PC-9 (cell line): Measurements from ENCODE around the gene PCSK5. TPM values are rescaled to one million over a fixed set of nuclear protein-coding genes. Genes with fewer than 3 reads are reported as not detected.
A peak's percentile ranks its signal among the peaks of the same experiment; 100 is the strongest.

Experiments
- BruUV-seq: library from RNA; stranded (reverse); fragments of 400-500 nt; replicated peaks from 2 replicates; lab custom pipeline; 2021; lab: Mats Ljungman, UMichigan
- CTCF ChIA-PET: fragments of 300-600 bp; sonication (Branson Sonifier 250); formaldehyde crosslinking; loops from one replicate; lab custom pipeline; 2022; ENCODE audit warnings: antibody characterized with exemption; lab: Charles Lee
- POLR2A ChIA-PET: fragments of 300-600 bp; sonication (Branson Sonifier 250); formaldehyde crosslinking; loops from one replicate; lab custom pipeline; 2022; ENCODE audit warnings: antibody characterized with exemption; ENCODE audit not compliant: unreplicated experiment; lab: Charles Lee
- DNase-seq, 2 experiments: peaks; one replicate each; pipeline versions ENCODE4 v3.0.0 to v3.0.0-alpha.2; 2015 to 2022; ENCODE audit warnings: mixed read lengths in 1 of 2
- H2AFZ ChIP-seq: fragments of 200-600 bp; sonication (generic); 2 replicates; pipeline ENCODE4 v1.8.1; 2017; ENCODE audit warnings: antibody characterized with exemption
- H3F3A ChIP-seq: fragments of 200-600 bp; sonication (generic); 2 replicates; pipeline ENCODE4 v1.8.1; 2017; ENCODE audit warnings: antibody characterized with exemption, mild to moderate bottlenecking, low read depth; ENCODE audit not compliant: insufficient read depth
- H3K27ac ChIP-seq: fragments of 200-600 bp; sonication (generic); 2 replicates; pipeline ENCODE4 v1.6.1; 2016; ENCODE audit warnings: mixed run types
- H3K27me3 ChIP-seq: fragments of 200-600 bp; sonication (generic); 2 replicates; pipeline ENCODE4 v1.6.1; 2016; ENCODE audit warnings: low read depth, mixed run types; ENCODE audit not compliant: insufficient read depth
- H3K36me3 ChIP-seq: fragments of 200-600 bp; sonication (generic); 2 replicates; pipeline ENCODE4 v1.6.1; 2016; ENCODE audit warnings: low read depth, mixed run types
- H3K4me1 ChIP-seq: fragments of 200-600 bp; sonication (generic); replicated peaks from 2 replicates; pipeline ENCODE4 v1.6.1; 2016; ENCODE audit warnings: mixed run types; ENCODE audit not compliant: insufficient read depth
- H3K4me2 ChIP-seq: fragments of 200-600 bp; sonication (generic); 2 replicates; pipeline ENCODE4 v1.6.1; 2017; ENCODE audit warnings: mixed run types
- H3K4me3 ChIP-seq: fragments of 200-600 bp; sonication (generic); 2 replicates; pipeline ENCODE4 v1.6.1; 2016; ENCODE audit warnings: mixed run types
- H3K79me2 ChIP-seq: fragments of 200-600 bp; sonication (generic); 2 replicates; pipeline ENCODE4 v1.6.1; 2017; ENCODE audit warnings: low read depth, mixed run types
- H3K9me2 ChIP-seq: fragments of 200-600 bp; sonication (generic); 2 replicates; pipeline ENCODE4 v1.8.1; 2017; ENCODE audit warnings: mild to moderate bottlenecking; ENCODE audit not compliant: insufficient read depth
- H3K9me3 ChIP-seq: fragments of 200-600 bp; sonication (generic); 2 replicates; pipeline ENCODE4 v1.8.1; 2016; ENCODE audit warnings: low read depth; ENCODE audit not compliant: insufficient read depth
- H4K20me1 ChIP-seq: fragments of 200-600 bp; sonication (generic); 2 replicates; pipeline ENCODE4 v1.8.1; 2017; ENCODE audit not compliant: insufficient read depth
- CTCF ChIP-seq: fragments of 200-600 bp; sonication (generic); conservative IDR thresholded peaks from 2 replicates; pipeline ENCODE4 v1.6.1; 2017; ENCODE audit warnings: mixed run types, antibody characterized with exemption, mild to moderate bottlenecking, moderate library complexity
- EZH2 ChIP-seq: fragments of 200-600 bp; sonication (generic); IDR thresholded peaks from 2 replicates; pipeline ENCODE4 v1.8.0; 2017; ENCODE audit warnings: antibody characterized with exemption, low read depth
- intact Hi-C: fragments of 100-400 bp; cut with micrococcal nuclease; formaldehyde crosslinking; loops from one replicate; pipeline ENCODE4 v1.10.0; 2022; ENCODE audit not compliant: unreplicated experiment
- total RNA-seq: library from RNA; stranded (reverse); gene quantifications from 2 replicates; pipeline ENCODE4 v1.2.3, GENCODE V29; 2021

The PCSK5 gene
- total RNA-seq, 1 experiment from 2014 or later: 8.2 TPM

- Histone ChIP-seq H3K79me2 (no peaks in the 10 kb centered on the region), H3K27ac (no peak overlapping the region), H4K20me1 (no peaks in the 10 kb centered on the region), H3K4me3 (no peak overlapping the region), H3F3A (no peaks in the 10 kb centered on the region; the same call in 1 of the 2 replicates), H3K9me2 (no peaks in the 10 kb centered on the region), H3K36me3 (no peaks in the 10 kb centered on the region), H3K9me3 (no peaks in the 10 kb centered on the region), H3K4me1 (no peaks in the 10 kb centered on the region), H2AFZ (no peak overlapping the region), H3K4me2 (no peak overlapping the region), H3K27me3 (no peaks in the 10 kb centered on the region)
- ChIA-PET CTCF (interaction anchor here (0.6 kb wide), 1 partner anchor 950 kb away, joined by 3 read pairs; no protein-coding TSS in a partner anchor), POLR2A (no interaction called here)
- no peak for TF ChIP-seq CTCF
- TF ChIP-seq EZH2: no peak
- DNase-seq: no peak
- intact Hi-C loops: no loop called here
- no TSS peak for BruUV-seq
Observed at GRCh38 chr9:75852746-75853145, 37.7 kb upstream of the PCSK5 start.

- Histone ChIP-seq H3K4me2 (no peak overlapping the region), H3K27ac (no peak overlapping the region), H3K4me3 (no peak overlapping the region), H3K27me3 (no peaks in the 10 kb centered on the region), H2AFZ (no peak overlapping the region), H3K9me2 (no peaks in the 10 kb centered on the region), H3K9me3 (no peaks in the 10 kb centered on the region), H3K79me2 (no peaks in the 10 kb centered on the region), H4K20me1 (no peaks in the 10 kb centered on the region), H3F3A (no peaks in the 10 kb centered on the region; the same call in 1 of the 2 replicates), H3K36me3 (no peaks in the 10 kb centered on the region), H3K4me1 (no peaks in the 10 kb centered on the region)
- POLR2A ChIA-PET: no interaction called here
- intact Hi-C loops: no loop called here
- TF ChIP-seq CTCF: peak; percentile 55; the same call in 1 of the 2 replicates
- TF ChIP-seq EZH2: no peak
- CTCF ChIA-PET: interaction anchor here (0.6 kb wide), 1 partner anchor 398 kb away, joined by 3 read pairs; no protein-coding TSS in a partner anchor
- no peak for DNase-seq
- no TSS peak for BruUV-seq
Observed at GRCh38 chr9:75855509-75855908, 35.0 kb upstream of the PCSK5 start.

- no peak overlapping the region for H3K27ac ChIP-seq
- DNase-seq: no peak
- H4K20me1 ChIP-seq: no peaks in the 10 kb centered on the region; the same call in 1 of the 2 replicates
- ChIA-PET POLR2A (no interaction called here), CTCF (no interaction called here)
- intact Hi-C loops: no loop called here
- H3F3A ChIP-seq: no peaks in the 10 kb centered on the region; the same call in 1 of the 2 replicates
- H3K27me3 ChIP-seq: no peaks in the 10 kb centered on the region
- TF ChIP-seq CTCF (no peak), EZH2 (no peak)
- no peaks in the 10 kb centered on the region for H3K9me3 ChIP-seq
- no peaks in the 10 kb centered on the region for H3K36me3 ChIP-seq
- H3K9me2 ChIP-seq: no peaks in the 10 kb centered on the region
- H2AFZ ChIP-seq: no peak overlapping the region
- no peak overlapping the region for H3K4me2 ChIP-seq
- H3K79me2 ChIP-seq: no peaks in the 10 kb centered on the region
- no TSS peak for BruUV-seq
- H3K4me1 ChIP-seq: no peaks in the 10 kb centered on the region
- no peak overlapping the region for H3K4me3 ChIP-seq
Observed at GRCh38 chr9:75858497-75859092, 31.9 kb upstream of the PCSK5 start.
